HCT116 (cell line): ENCODE measurements around the gene SEMA5B. TPM values are rescaled to one million over a fixed set of nuclear protein-coding genes. Genes with fewer than 3 reads are reported as not detected.

ENCODE experiments used
- ATAC-seq: fragments of 200-7000 bp; cut with Tn5 transposase; 2 replicates; pipeline ENCODE4 v1.9.1; 2020; ENCODE audit warnings: mild to moderate bottlenecking, moderate library complexity
- BruUV-seq: library from RNA; stranded (reverse); fragments of 400-500 nt; replicated peaks from 2 replicates; lab custom pipeline; 2021; lab: Mats Ljungman, UMichigan
- CTCF ChIA-PET: fragments of 300-600 bp; sonication (Branson Sonifier 250); formaldehyde crosslinking; loops from one replicate; lab custom pipeline; 2021; ENCODE audit warnings: antibody characterized with exemption; lab: Charles Lee
- POLR2A ChIA-PET: fragments of 300-600, 350-600 bp; sonication (Branson Sonifier 250); formaldehyde crosslinking; loops from one replicate; lab custom pipeline; 2021; ENCODE audit warnings: antibody characterized with exemption; lab: Charles Lee
- RAD21 ChIA-PET, 2 experiments: fragments of 300-600 bp; sonication (Branson Sonifier 250); formaldehyde crosslinking; loops; one replicate each; lab custom pipeline; 2023; ENCODE audit warnings: low total read pairs in 2 of 2; ENCODE audit not compliant: uncharacterized antibody in 2 of 2, unreplicated experiment in 2 of 2, low non-redundant PET in 1 of 2; lab: Charles Lee
- DNase-seq: peaks from one replicate; pipeline ENCODE4 v3.0.0-alpha.2; 2010; ENCODE audit warnings: low read depth, low spot score
- H2AFZ ChIP-seq: fragments of 200-600 bp; shearing (Covaris generic), sonication (generic); 2 replicates; pipeline ENCODE4 v1.6.1; 2017; ENCODE audit warnings: low read depth, mixed run types, mixed read lengths, antibody characterized with exemption, low read length; ENCODE audit not compliant: poor library complexity, severe bottlenecking
- H3K27ac ChIP-seq: 2 replicates; pipeline ENCODE4 v1.5.1; 2012; ENCODE audit warnings: low read depth, low read length
- H3K27me3 ChIP-seq: fragments of 200-600 bp; sonication (generic); 2 replicates; pipeline ENCODE4 v1.6.1; 2016; ENCODE audit warnings: mixed run types, low read length, mixed read lengths; ENCODE audit not compliant: insufficient read depth
- H3K36me3 ChIP-seq, 2 experiments: fragments of 200-500 bp in 1 of 2; fragments of 200-600 bp in 1 of 2; sonication (Bioruptor generic) in 1 of 2; sonication (generic) in 1 of 2; 2 replicates each; pipeline versions ENCODE4 v1.5.1 to v1.6.1; 2014 to 2016; ENCODE audit warnings: low read length in 2 of 2, inconsistent platforms in 1 of 2, mixed read lengths in 1 of 2, mixed run types in 1 of 2; ENCODE audit not compliant: insufficient read depth in 2 of 2, control insufficient read depth in 1 of 2
- H3K4me1 ChIP-seq, 2 experiments: fragments of 200-600 bp in 1 of 2; sonication (generic) in 1 of 2; 2 replicates each; pipeline versions ENCODE4 v1.5.1 to v1.6.1; 2012 to 2017; ENCODE audit warnings: low read length in 2 of 2, inconsistent platforms in 1 of 2, mild to moderate bottlenecking in 1 of 2, mixed read lengths in 1 of 2, mixed run types in 1 of 2, moderate library complexity in 1 of 2; ENCODE audit not compliant: insufficient read depth in 2 of 2, control insufficient read depth in 1 of 2
- H3K4me2 ChIP-seq: fragments of 200-600 bp; sonication (generic); 2 replicates; pipeline ENCODE4 v1.6.1; 2017; ENCODE audit warnings: mixed run types, low read length, mixed read lengths
- H3K4me3 ChIP-seq, 2 experiments: fragments of 200-600 bp in 1 of 2; sonication (generic) in 1 of 2; replicated peaks in 1 of 2; 2 replicates each; pipeline ENCODE4 v1.5.1; 2011 to 2016; ENCODE audit warnings: low read length in 2 of 2, control low read depth in 1 of 2, low read depth in 1 of 2, mild to moderate bottlenecking in 1 of 2, mixed read lengths in 1 of 2, mixed run types in 1 of 2
- H3K79me2 ChIP-seq: fragments of 200-600 bp; sonication (generic); 2 replicates; pipeline ENCODE4 v1.6.1; 2017; ENCODE audit warnings: mild to moderate bottlenecking, mixed run types, low read length, moderate library complexity, mixed read lengths; ENCODE audit not compliant: insufficient read depth
- H3K9ac ChIP-seq: fragments of 200-600 bp; sonication (generic); 2 replicates; pipeline ENCODE4 v1.6.1; 2016; ENCODE audit warnings: low read length, mixed read lengths
- H3K9me2 ChIP-seq: fragments of 200-600 bp; sonication (generic), shearing (Covaris generic); 2 replicates; pipeline ENCODE4 v1.6.1; 2017; ENCODE audit warnings: mixed run types, mild to moderate bottlenecking, moderate library complexity; ENCODE audit not compliant: insufficient read depth
- H3K9me3 ChIP-seq, 2 experiments: fragments of 200-500 bp in 1 of 2; fragments of 200-600 bp in 1 of 2; sonication (Bioruptor generic) in 1 of 2; sonication (generic) in 1 of 2; 2 replicates each; pipeline ENCODE4 v1.6.1; 2014 to 2017; ENCODE audit warnings: low read length in 2 of 2, mixed read lengths in 2 of 2, inconsistent platforms in 1 of 2, low read depth in 1 of 2, mild to moderate bottlenecking in 1 of 2, mixed run types in 1 of 2, moderate library complexity in 1 of 2; ENCODE audit not compliant: control insufficient read depth in 1 of 2, insufficient read depth in 1 of 2
- H4K20me1 ChIP-seq: fragments of 200-600 bp; sonication (generic), shearing (Covaris generic); 2 replicates; pipeline ENCODE4 v1.6.1; 2017; ENCODE audit warnings: mixed run types, mild to moderate bottlenecking, moderate library complexity; ENCODE audit not compliant: insufficient read depth
- CBX3 ChIP-seq: IDR thresholded peaks from 2 replicates; pipeline ENCODE4 v1.6.1; 2012; ENCODE audit warnings: low read depth
- EGR1 ChIP-seq: IDR thresholded peaks from 2 replicates; pipeline ENCODE4 v1.6.1; 2012; ENCODE audit warnings: low read depth
- EZH2 ChIP-seq: fragments of 200-600 bp; sonication (generic); IDR thresholded peaks from 2 replicates; pipeline ENCODE4 v1.6.1; 2017; ENCODE audit warnings: antibody characterized with exemption, mixed run types
- EZH2phosphoT487 ChIP-seq: fragments of 200-600 bp; IDR thresholded peaks from 2 replicates; pipeline ENCODE4 v1.6.1; 2018; ENCODE audit warnings: antibody characterized with exemption, borderline replicate concordance
- FOSL1 ChIP-seq: IDR thresholded peaks from 2 replicates; pipeline ENCODE4 v1.6.1; 2012; ENCODE audit warnings: low read depth
- JUND ChIP-seq: IDR thresholded peaks from 2 replicates; pipeline ENCODE4 v1.6.1; 2012
- POLR2A ChIP-seq: IDR thresholded peaks from 2 replicates; pipeline ENCODE4 v1.7.0; 2011; ENCODE audit warnings: borderline replicate concordance; ENCODE audit not compliant: insufficient read depth, insufficient read length; ENCODE audit errors: extremely low read depth
- POLR2AphosphoS5 ChIP-seq: IDR thresholded peaks from 2 replicates; pipeline ENCODE4 v1.6.1; 2011; ENCODE audit warnings: mild to moderate bottlenecking, low read depth, low read length, moderate library complexity
- RAD21 ChIP-seq: IDR thresholded peaks from 2 replicates; pipeline ENCODE4 v1.6.1; 2012; ENCODE audit warnings: low read depth, mild to moderate bottlenecking
- SIN3A ChIP-seq: IDR thresholded peaks from 2 replicates; pipeline ENCODE4 v1.6.1; 2012; ENCODE audit warnings: low read depth
- TCF7L2 ChIP-seq: IDR thresholded peaks from 2 replicates; pipeline ENCODE4 v1.7.0; 2011; ENCODE audit warnings: borderline replicate concordance, inconsistent platforms; ENCODE audit not compliant: insufficient read depth, insufficient read length; ENCODE audit errors: extremely low read depth
- YY1 ChIP-seq: IDR thresholded peaks from 2 replicates; pipeline ENCODE4 v1.6.1; 2011; ENCODE audit warnings: low read length, low read depth, moderate library complexity, mild to moderate bottlenecking; ENCODE audit not compliant: insufficient replicate concordance; ENCODE audit errors: extremely low read depth
- ZBTB33 ChIP-seq: IDR thresholded peaks from 2 replicates; pipeline ENCODE4 v1.6.1; 2011; ENCODE audit warnings: mild to moderate bottlenecking, low read length, moderate library complexity; ENCODE audit not compliant: insufficient replicate concordance; ENCODE audit errors: extremely low read depth
- ZFX ChIP-seq: fragments of 450-650 bp; IDR thresholded peaks from 2 replicates; pipeline ENCODE4 v1.6.1; 2017
- intact Hi-C: fragments of 100-400 bp; cut with micrococcal nuclease; formaldehyde crosslinking; loops from 2 replicates; pipeline ENCODE4 v1.10.0; 2022
- total RNA-seq: library from RNA; stranded (reverse); gene quantifications from one replicate; pipeline ENCODE4 v1.2.1, GENCODE V29; 2021; ENCODE audit not compliant: unreplicated experiment
- TF ChIP-seq, protein P1 (sequence below), 3 experiments: fragments of 200-600 bp in 1 of 3; sonication (generic) in 1 of 3; IDR thresholded peaks in 2 of 3; conservative IDR thresholded peaks in 1 of 3; 2 replicates each; pipeline ENCODE4 v1.5.1; 2012 to 2017; ENCODE audit warnings: low read depth in 2 of 3, low read length in 2 of 3, antibody characterized with exemption in 1 of 3, borderline replicate concordance in 1 of 3, control low read depth in 1 of 3, mild to moderate bottlenecking in 1 of 3, mixed read lengths in 1 of 3, mixed run types in 1 of 3, moderate library complexity in 1 of 3; ENCODE audit not compliant: insufficient read depth in 1 of 3
- TF ChIP-seq, protein P2 (sequence below): IDR thresholded peaks from 2 replicates; pipeline ENCODE4 v1.6.1; 2012
- TF ChIP-seq, protein P3 (sequence below): IDR thresholded peaks from 2 replicates; pipeline ENCODE4 v1.6.1; 2012; ENCODE audit warnings: low read depth

Gene SEMA5B
- total RNA-seq, 1 experiment from 2014 or later = 0.15 TPM

DNA sequence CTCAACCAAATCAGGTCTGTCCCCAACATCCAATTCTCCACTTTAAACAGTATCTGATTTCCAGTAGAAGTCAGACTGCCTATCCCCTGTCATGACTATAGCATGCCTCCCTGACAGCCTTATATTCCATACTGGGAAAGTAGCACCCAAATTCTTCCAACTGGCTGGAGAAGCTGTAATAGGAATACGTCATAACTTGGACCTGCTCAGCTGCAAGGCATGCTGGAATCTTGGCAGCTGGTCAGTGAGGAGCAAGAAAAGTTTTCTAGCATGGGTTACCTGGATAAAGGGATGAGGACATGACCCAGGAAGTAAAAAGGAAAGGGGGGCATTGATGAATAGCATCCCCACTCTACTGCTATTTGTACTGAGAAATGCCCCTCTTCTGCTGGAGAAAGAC, 8.9 kb downstream of the SEMA5B start:
- no peak overlapping the region for H3K9ac ChIP-seq
- peaks cover 32% of the 10 kb centered on the region; the same call in 1 of the 2 replicates for H3K27me3 ChIP-seq
- no peak overlapping the region for H3K4me3 ChIP-seq
- CTCF ChIA-PET = no interaction called here
- DNase-seq (no peak), ATAC-seq (no peak)
- no peaks in the 10 kb centered on the region for H3K9me3 ChIP-seq
- no TSS peak for BruUV-seq
- RAD21 ChIA-PET = no interaction called here
- no peak for TF ChIP-seq TCF7L2
- TF ChIP-seq FOSL1 = no peak
- TF ChIP-seq, protein P1, sequence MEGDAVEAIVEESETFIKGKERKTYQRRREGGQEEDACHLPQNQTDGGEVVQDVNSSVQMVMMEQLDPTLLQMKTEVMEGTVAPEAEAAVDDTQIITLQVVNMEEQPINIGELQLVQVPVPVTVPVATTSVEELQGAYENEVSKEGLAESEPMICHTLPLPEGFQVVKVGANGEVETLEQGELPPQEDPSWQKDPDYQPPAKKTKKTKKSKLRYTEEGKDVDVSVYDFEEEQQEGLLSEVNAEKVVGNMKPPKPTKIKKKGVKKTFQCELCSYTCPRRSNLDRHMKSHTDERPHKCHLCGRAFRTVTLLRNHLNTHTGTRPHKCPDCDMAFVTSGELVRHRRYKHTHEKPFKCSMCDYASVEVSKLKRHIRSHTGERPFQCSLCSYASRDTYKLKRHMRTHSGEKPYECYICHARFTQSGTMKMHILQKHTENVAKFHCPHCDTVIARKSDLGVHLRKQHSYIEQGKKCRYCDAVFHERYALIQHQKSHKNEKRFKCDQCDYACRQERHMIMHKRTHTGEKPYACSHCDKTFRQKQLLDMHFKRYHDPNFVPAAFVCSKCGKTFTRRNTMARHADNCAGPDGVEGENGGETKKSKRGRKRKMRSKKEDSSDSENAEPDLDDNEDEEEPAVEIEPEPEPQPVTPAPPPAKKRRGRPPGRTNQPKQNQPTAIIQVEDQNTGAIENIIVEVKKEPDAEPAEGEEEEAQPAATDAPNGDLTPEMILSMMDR (IDR thresholded peaks at IDR 0.05 in 2 of 3, conservative IDR thresholded peaks at IDR 0.05 in 1 of 3; ENCODE audit: borderline replicate concordance in 1 of 3, insufficient read depth in 1 of 3, low read depth in 2 of 3, low read length in 2 of 3) = no peak
- TF ChIP-seq POLR2A = no peak
- no peak for TF ChIP-seq RAD21
- TF ChIP-seq ZFX = no peak
- TF ChIP-seq, protein P2, sequence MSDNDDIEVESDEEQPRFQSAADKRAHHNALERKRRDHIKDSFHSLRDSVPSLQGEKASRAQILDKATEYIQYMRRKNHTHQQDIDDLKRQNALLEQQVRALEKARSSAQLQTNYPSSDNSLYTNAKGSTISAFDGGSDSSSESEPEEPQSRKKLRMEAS = no peak
- TF ChIP-seq, protein P3, sequence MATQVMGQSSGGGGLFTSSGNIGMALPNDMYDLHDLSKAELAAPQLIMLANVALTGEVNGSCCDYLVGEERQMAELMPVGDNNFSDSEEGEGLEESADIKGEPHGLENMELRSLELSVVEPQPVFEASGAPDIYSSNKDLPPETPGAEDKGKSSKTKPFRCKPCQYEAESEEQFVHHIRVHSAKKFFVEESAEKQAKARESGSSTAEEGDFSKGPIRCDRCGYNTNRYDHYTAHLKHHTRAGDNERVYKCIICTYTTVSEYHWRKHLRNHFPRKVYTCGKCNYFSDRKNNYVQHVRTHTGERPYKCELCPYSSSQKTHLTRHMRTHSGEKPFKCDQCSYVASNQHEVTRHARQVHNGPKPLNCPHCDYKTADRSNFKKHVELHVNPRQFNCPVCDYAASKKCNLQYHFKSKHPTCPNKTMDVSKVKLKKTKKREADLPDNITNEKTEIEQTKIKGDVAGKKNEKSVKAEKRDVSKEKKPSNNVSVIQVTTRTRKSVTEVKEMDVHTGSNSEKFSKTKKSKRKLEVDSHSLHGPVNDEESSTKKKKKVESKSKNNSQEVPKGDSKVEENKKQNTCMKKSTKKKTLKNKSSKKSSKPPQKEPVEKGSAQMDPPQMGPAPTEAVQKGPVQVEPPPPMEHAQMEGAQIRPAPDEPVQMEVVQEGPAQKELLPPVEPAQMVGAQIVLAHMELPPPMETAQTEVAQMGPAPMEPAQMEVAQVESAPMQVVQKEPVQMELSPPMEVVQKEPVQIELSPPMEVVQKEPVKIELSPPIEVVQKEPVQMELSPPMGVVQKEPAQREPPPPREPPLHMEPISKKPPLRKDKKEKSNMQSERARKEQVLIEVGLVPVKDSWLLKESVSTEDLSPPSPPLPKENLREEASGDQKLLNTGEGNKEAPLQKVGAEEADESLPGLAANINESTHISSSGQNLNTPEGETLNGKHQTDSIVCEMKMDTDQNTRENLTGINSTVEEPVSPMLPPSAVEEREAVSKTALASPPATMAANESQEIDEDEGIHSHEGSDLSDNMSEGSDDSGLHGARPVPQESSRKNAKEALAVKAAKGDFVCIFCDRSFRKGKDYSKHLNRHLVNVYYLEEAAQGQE = no peak
- no peak for TF ChIP-seq SIN3A
- no peak for TF ChIP-seq EZH2
- TF ChIP-seq JUND = no peak
- no peak for TF ChIP-seq EZH2phosphoT487
- no peak for TF ChIP-seq EGR1
- TF ChIP-seq POLR2AphosphoS5 = no peak
- TF ChIP-seq YY1 = no peak
- no peak for TF ChIP-seq ZBTB33
- no peak for TF ChIP-seq CBX3
- TF ChIP-seq, all 23 proteins: peak for 0
- Histone ChIP-seq H3K79me2 (no peaks in the 10 kb centered on the region), H3K4me1 (no peaks in the 10 kb centered on the region), H3K9me2 (no peaks in the 10 kb centered on the region), H4K20me1 (no peaks in the 10 kb centered on the region), H3K4me2 (no peak overlapping the region), H3K27ac (no peak overlapping the region), H3K36me3 (no peaks in the 10 kb centered on the region), H2AFZ (no peak overlapping the region)
- intact Hi-C loops = no loop called here
- POLR2A ChIA-PET = no interaction called here
